ENCODE data around the gene BLOC1S3.
A peak's percentile ranks its signal among the peaks of the same experiment; 100 is the strongest.
"Not testable (repeated sequence)": the region's sequence is repeated elsewhere in the genome, so short reads cannot be mapped to it uniquely, and the experiment has no call there.

BLOC1S3 gene

GRCh38 chr19:45186509-45187334, 8.1 kb downstream of the BLOC1S3 start:
- no peak for DNase-seq

GRCh38 chr19:45187421-45188100, 9.0 kb downstream of the BLOC1S3 start:
- peak; percentile 53 for DNase-seq

- no peak for DNase-seq
Observed at GRCh38 chr19:45189971-45190370, 11.4 kb downstream of the BLOC1S3 start.

GRCh38 chr19:45191375-45191774, 12.8 kb downstream of the BLOC1S3 start:
- no peak for DNase-seq

GRCh38 chr19:45195764-45196163, 17.2 kb downstream of the BLOC1S3 start:
- no peak for DNase-seq

GRCh38 chr19:45200568-45200967, 22.0 kb downstream of the BLOC1S3 start:
- no peak for DNase-seq

- DNase-seq, result no peak
Observed at GRCh38 chr19:45202637-45203036, 24.1 kb downstream of the BLOC1S3 start.

- no peak for DNase-seq
Observed at GRCh38 chr19:45205810-45206209, 27.2 kb downstream of the BLOC1S3 start.

- no peak for DNase-seq
Observed at GRCh38 chr19:45206328-45206727, 27.7 kb downstream of the BLOC1S3 start.

- DNase-seq, result no peak
Observed at GRCh38 chr19:45211751-45212381, 33.3 kb downstream of the BLOC1S3 start.

- no peak for DNase-seq
Observed at GRCh38 chr19:45213031-45213430, 34.4 kb downstream of the BLOC1S3 start.

- DNase-seq, result peak; percentile 46
Observed at GRCh38 chr19:45215391-45216191, 37.0 kb downstream of the BLOC1S3 start.

GRCh38 chr19:45216667-45217066, 38.1 kb downstream of the BLOC1S3 start:
- no peak for DNase-seq

- DNase-seq, result no peak
Observed at GRCh38 chr19:45217193-45217956, 38.8 kb downstream of the BLOC1S3 start.

- no peak for DNase-seq
Observed at GRCh38 chr19:45217957-45218334, 39.4 kb downstream of the BLOC1S3 start.

GRCh38 chr19:45218426-45218825, 39.8 kb downstream of the BLOC1S3 start:
- no peak for DNase-seq

GRCh38 chr19:45218911-45219743, 40.5 kb downstream of the BLOC1S3 start:
- no peak for DNase-seq

- DNase-seq, result no peak
Observed at GRCh38 chr19:45222724-45223123, 44.1 kb downstream of the BLOC1S3 start.

- no peak for DNase-seq
Observed at GRCh38 chr19:45223879-45224278, 45.3 kb downstream of the BLOC1S3 start.

- DNase-seq, result no peak
Observed at GRCh38 chr19:45224645-45225044, 46.1 kb downstream of the BLOC1S3 start.

- DNase-seq, result not testable (repeated sequence)
Observed at GRCh38 chr19:45229056-45229455, 50.5 kb downstream of the BLOC1S3 start.

Measured in NCI-H1105 treated with DMSO at 0.1 percent for 48 hours (cell line).